SU-DHL-6 (cell line): ENCODE data around the gene ATP6V0E2.

Experiments
- H2AFZ ChIP-seq: fragments of 200-600 bp; sonication (generic); 2 replicates; pipeline ENCODE4 v1.6.1; 2014; ENCODE audit warnings: low read depth, mild to moderate bottlenecking, moderate library complexity, mixed read lengths, antibody characterized with exemption, low read length; ENCODE audit not compliant: severe bottlenecking
- H3F3A ChIP-seq: fragments of 200-600 bp; shearing (Covaris generic); 2 replicates; pipeline ENCODE4 v1.6.0; 2016; ENCODE audit warnings: antibody characterized with exemption, mild to moderate bottlenecking; ENCODE audit not compliant: insufficient read depth
- H3K27ac ChIP-seq: fragments of 200-600 bp; sonication (generic); 2 replicates; pipeline ENCODE4 v1.5.1; 2016; ENCODE audit warnings: low read depth, mild to moderate bottlenecking, low read length, moderate library complexity, mixed read lengths
- H3K27me3 ChIP-seq: fragments of 200-600 bp; sonication (generic), shearing (Covaris generic); 2 replicates; pipeline ENCODE4 v1.6.0; 2014; ENCODE audit warnings: mild to moderate bottlenecking, low read length
- H3K36me3 ChIP-seq: fragments of 200-600 bp; sonication (generic); 2 replicates; pipeline ENCODE4 v1.6.1; 2014; ENCODE audit warnings: mild to moderate bottlenecking, low read length, mixed read lengths
- H3K4me2 ChIP-seq: fragments of 300-600, 200-600 bp; shearing (Covaris generic), sonication (generic); 2 replicates; pipeline ENCODE4 v1.6.0; 2014; ENCODE audit warnings: low read length, low read depth, mild to moderate bottlenecking; ENCODE audit not compliant: poor library complexity, severe bottlenecking
- H3K4me3 ChIP-seq: fragments of 200-600 bp; sonication (generic); 2 replicates; pipeline ENCODE4 v1.5.1; 2014; ENCODE audit warnings: antibody characterized with exemption, low read length, mild to moderate bottlenecking, mixed read lengths; ENCODE audit not compliant: insufficient read depth, poor library complexity, severe bottlenecking
- H3K79me2 ChIP-seq: fragments of 200-600 bp; sonication (generic); 2 replicates; pipeline ENCODE4 v1.6.1; 2014; ENCODE audit warnings: mild to moderate bottlenecking, low read length, moderate library complexity; ENCODE audit not compliant: insufficient read depth
- H3K9ac ChIP-seq: fragments of 200-600 bp; sonication (generic); 2 replicates; pipeline ENCODE4 v1.7.0; 2014; ENCODE audit warnings: mild to moderate bottlenecking, low read length
- H3K9me2 ChIP-seq: fragments of 200-600 bp; sonication (generic); replicated peaks from 2 replicates; pipeline ENCODE4 v1.6.1; 2014; ENCODE audit warnings: low read length; ENCODE audit not compliant: insufficient read depth
- H3K9me3 ChIP-seq: fragments of 200-600 bp; sonication (generic); 2 replicates; pipeline ENCODE4 v1.6.1; 2014; ENCODE audit warnings: low read length, mixed read lengths; ENCODE audit not compliant: insufficient read depth
- H4K20me1 ChIP-seq: fragments of 200-600 bp; sonication (generic); 2 replicates; pipeline ENCODE4 v1.6.1; 2014; ENCODE audit warnings: low read depth, mild to moderate bottlenecking, antibody characterized with exemption, low read length, moderate library complexity, mixed read lengths
- EZH2phosphoT487 ChIP-seq: fragments of 200-600 bp; sonication (generic), shearing (Covaris generic); conservative IDR thresholded peaks from 2 replicates; pipeline ENCODE4 v1.6.1; 2018; ENCODE audit warnings: mild to moderate bottlenecking, antibody characterized with exemption, low read length, moderate library complexity, mixed read lengths
- TF ChIP-seq, protein P1 (sequence below): fragments of 200-600 bp; sonication (generic); IDR thresholded peaks from one replicate; pipeline ENCODE4 v1.5.1; 2017; ENCODE audit warnings: antibody characterized with exemption, mild to moderate bottlenecking, low read length, moderate library complexity; ENCODE audit not compliant: insufficient read depth, poor library complexity, severe bottlenecking

Gene ATP6V0E2

DNA sequence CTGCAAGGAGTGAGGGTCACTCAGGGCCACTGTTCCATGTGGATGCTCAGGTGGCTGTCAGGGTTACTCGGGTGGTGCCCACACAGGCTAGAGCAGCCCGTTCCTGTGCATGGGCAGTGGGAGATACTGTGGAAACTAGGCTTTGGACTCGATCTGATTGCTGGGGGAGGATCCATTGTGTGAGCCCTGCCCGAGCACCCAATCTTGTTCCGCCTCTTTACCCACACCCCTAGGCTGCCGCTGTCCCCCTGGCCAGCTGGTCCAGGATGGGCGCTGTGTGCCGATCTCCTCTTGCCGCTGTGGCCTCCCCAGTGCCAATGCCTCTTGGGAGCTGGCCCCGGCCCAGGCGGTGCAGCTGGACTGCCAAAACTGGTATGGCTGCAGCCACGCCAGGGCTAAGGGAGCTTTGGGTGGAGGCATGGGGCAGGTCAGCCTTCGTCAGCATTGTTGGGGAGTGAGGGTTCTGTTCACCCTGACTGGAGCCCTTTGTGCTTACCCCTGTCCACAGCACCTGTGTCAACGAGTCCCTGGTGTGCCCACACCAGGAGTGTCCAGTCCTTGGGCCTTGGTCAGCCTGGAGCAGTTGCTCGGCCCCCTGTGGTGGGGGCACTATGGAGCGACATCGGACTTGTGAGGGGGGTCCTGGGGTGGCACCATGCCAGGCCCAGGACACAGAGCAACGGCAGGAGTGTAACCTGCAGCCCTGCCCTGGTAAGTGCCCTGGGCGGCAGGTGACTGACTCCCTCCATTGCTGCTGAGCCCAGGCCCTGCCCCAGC lies 48.0 kb upstream of the ATP6V0E2 start:
- no peaks in the 10 kb centered on the region for H3K27me3 ChIP-seq

DNA sequence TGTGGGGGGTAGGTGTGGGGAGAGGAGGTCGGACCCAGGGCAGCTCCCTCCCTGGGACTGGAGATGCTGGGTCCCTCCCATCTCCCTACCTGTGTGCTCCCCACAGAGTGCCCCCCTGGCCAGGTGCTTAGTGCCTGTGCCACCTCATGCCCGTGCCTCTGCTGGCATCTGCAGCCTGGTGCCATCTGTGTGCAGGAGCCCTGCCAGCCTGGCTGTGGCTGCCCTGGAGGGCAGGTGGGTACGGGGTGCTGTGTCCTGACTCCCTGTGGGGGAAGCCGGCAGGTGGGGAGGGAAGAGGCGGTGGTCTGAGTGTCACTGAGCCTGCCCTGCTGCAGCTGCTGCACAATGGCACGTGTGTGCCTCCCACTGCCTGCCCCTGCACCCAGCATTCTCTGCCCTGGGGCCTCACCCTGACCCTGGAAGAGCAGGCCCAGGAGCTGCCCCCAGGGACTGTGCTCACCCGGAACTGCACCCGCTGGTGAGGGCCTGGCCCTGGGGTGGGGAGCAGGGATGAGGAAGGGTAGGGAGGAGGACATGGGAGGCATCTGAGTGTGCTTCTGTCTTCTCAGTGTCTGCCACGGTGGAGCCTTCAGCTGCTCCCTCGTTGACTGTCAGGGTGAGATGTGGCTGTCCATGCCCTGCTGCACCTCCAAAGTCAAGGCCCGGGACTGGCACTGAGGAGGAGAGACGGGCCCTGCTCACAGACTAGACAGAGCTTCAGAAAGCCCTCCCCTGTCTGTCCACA lies 47.3 kb upstream of the ATP6V0E2 start:
- Histone ChIP-seq H4K20me1 (no peaks in the 10 kb centered on the region), H3K9me3 (no peaks in the 10 kb centered on the region), H3K9me2 (no peaks in the 10 kb centered on the region), H3F3A (no peaks in the 10 kb centered on the region), H3K36me3 (no peaks in the 10 kb centered on the region), H3K27ac (no peak overlapping the region), H3K79me2 (no peaks in the 10 kb centered on the region), H3K27me3 (no peaks in the 10 kb centered on the region), H3K4me3 (no peak overlapping the region), H3K9ac (no peak overlapping the region), H2AFZ (no peak overlapping the region), H3K4me2 (no peak overlapping the region)
- TF ChIP-seq EZH2phosphoT487 = no peak
- TF ChIP-seq, protein P1, sequence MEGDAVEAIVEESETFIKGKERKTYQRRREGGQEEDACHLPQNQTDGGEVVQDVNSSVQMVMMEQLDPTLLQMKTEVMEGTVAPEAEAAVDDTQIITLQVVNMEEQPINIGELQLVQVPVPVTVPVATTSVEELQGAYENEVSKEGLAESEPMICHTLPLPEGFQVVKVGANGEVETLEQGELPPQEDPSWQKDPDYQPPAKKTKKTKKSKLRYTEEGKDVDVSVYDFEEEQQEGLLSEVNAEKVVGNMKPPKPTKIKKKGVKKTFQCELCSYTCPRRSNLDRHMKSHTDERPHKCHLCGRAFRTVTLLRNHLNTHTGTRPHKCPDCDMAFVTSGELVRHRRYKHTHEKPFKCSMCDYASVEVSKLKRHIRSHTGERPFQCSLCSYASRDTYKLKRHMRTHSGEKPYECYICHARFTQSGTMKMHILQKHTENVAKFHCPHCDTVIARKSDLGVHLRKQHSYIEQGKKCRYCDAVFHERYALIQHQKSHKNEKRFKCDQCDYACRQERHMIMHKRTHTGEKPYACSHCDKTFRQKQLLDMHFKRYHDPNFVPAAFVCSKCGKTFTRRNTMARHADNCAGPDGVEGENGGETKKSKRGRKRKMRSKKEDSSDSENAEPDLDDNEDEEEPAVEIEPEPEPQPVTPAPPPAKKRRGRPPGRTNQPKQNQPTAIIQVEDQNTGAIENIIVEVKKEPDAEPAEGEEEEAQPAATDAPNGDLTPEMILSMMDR = no peak

More for the DNA sequence above, 48.0 kb upstream of the ATP6V0E2 start:
- Histone ChIP-seq H3K4me2 (no peak overlapping the region), H2AFZ (no peak overlapping the region), H3K9me2 (no peaks in the 10 kb centered on the region), H4K20me1 (no peaks in the 10 kb centered on the region), H3K4me3 (no peak overlapping the region), H3K79me2 (no peaks in the 10 kb centered on the region), H3F3A (no peaks in the 10 kb centered on the region), H3K9ac (no peak overlapping the region), H3K36me3 (no peaks in the 10 kb centered on the region), H3K27ac (no peak overlapping the region), H3K9me3 (no peaks in the 10 kb centered on the region)
- TF ChIP-seq, protein P1 = no peak
- no peak for TF ChIP-seq EZH2phosphoT487

DNA sequence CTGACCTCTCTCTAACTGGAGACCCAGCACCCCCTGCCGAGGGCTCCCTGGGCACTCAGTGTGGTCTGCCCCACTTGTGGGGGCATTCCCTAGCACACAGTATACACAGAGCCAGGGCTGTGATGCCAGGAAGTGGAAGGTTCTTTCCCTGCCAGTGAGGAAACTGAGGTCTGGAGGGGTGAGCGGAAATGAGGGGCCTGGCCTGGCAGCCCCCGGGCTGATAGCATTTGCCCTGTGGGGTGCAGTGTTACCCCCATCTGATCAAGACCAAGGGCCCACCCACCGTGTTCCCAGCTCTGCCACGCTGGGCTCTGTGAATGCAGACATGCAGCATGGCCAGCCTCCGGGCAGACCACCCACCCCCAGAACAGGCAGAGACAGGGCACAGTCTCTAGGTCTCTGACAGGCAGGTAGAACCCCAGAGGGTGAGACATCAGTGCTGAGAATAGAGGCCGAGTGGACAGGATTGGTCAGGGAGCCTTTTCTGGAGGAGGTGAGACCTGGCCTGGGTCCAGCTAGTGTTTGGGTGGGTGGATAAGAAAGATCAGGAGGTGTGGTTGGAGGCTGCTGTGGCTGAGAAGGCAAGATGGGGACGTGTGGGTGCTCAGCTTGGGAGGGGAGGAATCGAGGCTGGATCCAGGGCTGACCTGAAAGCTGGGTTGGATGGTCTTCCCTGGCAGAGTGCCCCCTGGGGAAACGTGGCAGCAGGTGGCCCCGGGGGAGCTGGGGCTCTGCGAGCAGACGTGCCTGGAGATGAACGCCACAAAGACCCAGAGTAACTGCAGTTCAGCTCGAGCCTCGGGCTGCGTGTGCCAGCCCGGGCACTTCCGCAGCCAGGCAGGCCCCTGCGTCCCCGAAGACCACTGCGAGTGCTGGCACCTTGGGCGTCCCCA lies 46.4 kb upstream of the ATP6V0E2 start:
- H3K36me3 ChIP-seq = no peaks in the 10 kb centered on the region
- no peaks in the 10 kb centered on the region for H3K27me3 ChIP-seq
- TF ChIP-seq EZH2phosphoT487 = no peak
- TF ChIP-seq, protein P1 = no peak
- H3K4me3 ChIP-seq = no peak overlapping the region
- no peak overlapping the region for H2AFZ ChIP-seq
- no peak overlapping the region for H3K27ac ChIP-seq
- no peaks in the 10 kb centered on the region for H3F3A ChIP-seq
- H3K4me2 ChIP-seq = no peak overlapping the region
- no peaks in the 10 kb centered on the region for H3K9me3 ChIP-seq
- H3K79me2 ChIP-seq = no peaks in the 10 kb centered on the region
- no peaks in the 10 kb centered on the region for H4K20me1 ChIP-seq
- H3K9me2 ChIP-seq = no peaks in the 10 kb centered on the region
- no peak overlapping the region for H3K9ac ChIP-seq
